T-cell (primary cell): ENCODE data around the gene BEX3. TPM values are rescaled to one million over a fixed set of nuclear protein-coding genes. Genes with fewer than 3 reads are reported as not detected.

ENCODE experiments used
- ATAC-seq, 4 experiments: fragments of 200-7000 bp in 3 of 4; fragments of 150-1000 bp in 1 of 4; cut with Tn5 transposase; replicated peaks in 1 of 4; 1 replicate in 3 of 4; 2 replicates in 1 of 4; pipeline ENCODE4 v1.10.0; 2021; ENCODE audit warnings: moderate library complexity in 3 of 4, mild to moderate bottlenecking in 2 of 4, moderate number of reproducible peaks in 1 of 4
- CTCF ChIA-PET, 2 donors: fragments of 300-600 bp; sonication (Branson Sonifier 250); formaldehyde crosslinking; loops; one replicate each; lab custom pipeline; 2022; ENCODE audit warnings: antibody characterized with exemption in 2 of 2; lab: Charles Lee
- POLR2A ChIA-PET, 2 donors: fragments of 300-600 bp; sonication (Branson Sonifier 250); formaldehyde crosslinking; loops; one replicate each; lab custom pipeline; 2022; ENCODE audit warnings: antibody characterized with exemption in 2 of 2; lab: Charles Lee
- DNase-seq, 35 experiments: peaks; one replicate each; pipeline versions ENCODE4 v3.0.0 to v3.0.0-alpha.2; 2013 to 2023
- H3K27ac ChIP-seq: one replicate; pipeline ENCODE4 v1.5.1; 2013; ENCODE audit warnings: low read length
- H3K27me3 ChIP-seq, 2 experiments: replicated peaks in 1 of 2; 1 replicate in 1 of 2; 2 replicates in 1 of 2; pipeline versions ENCODE4 v1.6.1 to v1.7.0; 2013; ENCODE audit warnings: low read length in 1 of 2, mixed read lengths in 1 of 2; ENCODE audit not compliant: control insufficient read depth in 2 of 2, insufficient read depth in 2 of 2; ENCODE audit errors: extremely low read depth in 1 of 2
- H3K36me3 ChIP-seq, 2 donors: 1 replicate in 1 of 2; 2 replicates in 1 of 2; pipeline versions ENCODE4 v1.6.1 to v1.7.0; 2013; ENCODE audit warnings: low read length in 1 of 2; ENCODE audit not compliant: control insufficient read depth in 2 of 2, insufficient read depth in 1 of 2; ENCODE audit errors: extremely low read depth in 1 of 2
- H3K4me1 ChIP-seq, 2 experiments: 1 replicate in 1 of 2; 2 replicates in 1 of 2; pipeline versions ENCODE4 v1.6.1 to v1.7.0; 2013; ENCODE audit warnings: low read length in 2 of 2, mixed read lengths in 1 of 2; ENCODE audit not compliant: insufficient read depth in 2 of 2, control insufficient read depth in 1 of 2; ENCODE audit errors: extremely low read depth in 1 of 2
- H3K4me3 ChIP-seq, 2 donors: 1 replicate in 1 of 2; 2 replicates in 1 of 2; pipeline versions ENCODE4 v1.5.1 to v1.7.0; 2013; ENCODE audit warnings: mild to moderate bottlenecking in 2 of 2, low read length in 1 of 2, moderate library complexity in 1 of 2; ENCODE audit not compliant: control insufficient read depth in 1 of 2; ENCODE audit errors: extremely low read depth in 1 of 2
- H3K9me3 ChIP-seq: 2 replicates; pipeline ENCODE4 v1.7.0; 2013
- H3K27ac Mint-ChIP-seq, 2 donors: one replicate each; pipeline ENCODE4 v1.8.0; 2020 to 2021; ENCODE audit warnings: mild to moderate bottlenecking in 2 of 2, mixed read lengths in 2 of 2
- H3K27me3 Mint-ChIP-seq, 2 donors: one replicate each; pipeline ENCODE4 v1.8.0; 2021 to 2022; ENCODE audit warnings: mixed read lengths in 2 of 2
- H3K36me3 Mint-ChIP-seq: one replicate; pipeline ENCODE4 v1.8.0; 2021; ENCODE audit warnings: mixed read lengths
- H3K4me1 Mint-ChIP-seq, 3 donors: one replicate each; pipeline ENCODE4 v1.8.0; 2020 to 2022; ENCODE audit warnings: mixed read lengths in 3 of 3, mild to moderate bottlenecking in 1 of 3
- H3K4me3 Mint-ChIP-seq, 3 donors: one replicate each; pipeline ENCODE4 v1.8.0; 2020 to 2022; ENCODE audit warnings: mild to moderate bottlenecking in 3 of 3, mixed read lengths in 3 of 3, moderate library complexity in 3 of 3
- H3K9me3 Mint-ChIP-seq, 3 donors: one replicate each; pipeline ENCODE4 v1.8.0; 2020 to 2022; ENCODE audit warnings: mixed read lengths in 3 of 3
- WGBS: methylation state at CpG from one replicate; pipeline ENCODE4 v1.1.5; 2013; ENCODE audit warnings: missing lambda C conversion rate; ENCODE audit not compliant: insufficient coverage; 5-methylcytosine and 5-hydroxymethylcytosine counted together
- total RNA-seq, 35 experiments: library from RNA in 6 of 35; stranded (reverse) in 6 of 35; fragments of 120-200 nt in 1 of 35; gene quantifications; one replicate each; pipeline versions ENCODE4 v1.2.1 to v1.2.4 and lab custom pipeline; 2013 to 2026

BEX3 gene
- total RNA-seq, 5 donors from 2014 or later (not counting 1 experiment from before 2014, with no cell fraction given), result 17.7 to 41.5 (median 27.7) TPM

DNA sequence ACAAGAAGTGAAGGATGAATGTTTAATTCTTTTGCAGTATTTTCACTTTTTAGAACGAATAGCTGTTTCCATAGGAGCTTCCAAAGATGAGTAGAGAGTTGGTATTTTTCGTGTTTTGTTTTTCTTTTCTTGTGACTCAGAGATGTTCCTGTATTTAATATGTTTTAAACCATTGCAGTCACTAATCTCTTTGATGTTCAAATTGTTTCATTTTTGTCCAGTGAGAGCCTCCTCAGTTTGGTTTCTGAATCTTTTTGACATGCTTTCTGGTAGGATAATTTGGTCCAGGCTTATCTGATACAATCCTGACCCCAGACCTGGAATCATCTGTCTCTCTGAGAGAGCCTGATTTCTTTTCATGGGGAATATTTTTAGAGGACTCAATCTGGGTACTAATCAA lies 41.6 kb downstream of the BEX3 start:
- WGBS, result no CpG with 5 or more reads among the region's 2 CpGs
- DNase-seq (no peak), ATAC-seq (no peak)
- Histone ChIP-seq H3K4me3 (no peak overlapping the region), H3K9me3 (no peaks in the 10 kb centered on the region), H3K27me3 (peaks cover 0 to 6% of the 10 kb centered on the region in 2 experiments), H3K4me1 (no peaks in the 10 kb centered on the region), H3K27ac (no peak overlapping the region), H3K36me3 (no peaks in the 10 kb centered on the region)
- CTCF ChIA-PET, result no interaction called here
- Mint-ChIP-seq H3K4me1 (peaks cover 0 to 8% (median 0%) of the 10 kb centered on the region in 3 donors), H3K9me3 (no peaks in the 10 kb centered on the region), H3K4me3 (no peak overlapping the region), H3K36me3 (no peaks in the 10 kb centered on the region), H3K27me3 (peaks cover 0 to 11% of the 10 kb centered on the region in 2 donors), H3K27ac (no peak overlapping the region)
- POLR2A ChIA-PET, result no interaction called here

DNA sequence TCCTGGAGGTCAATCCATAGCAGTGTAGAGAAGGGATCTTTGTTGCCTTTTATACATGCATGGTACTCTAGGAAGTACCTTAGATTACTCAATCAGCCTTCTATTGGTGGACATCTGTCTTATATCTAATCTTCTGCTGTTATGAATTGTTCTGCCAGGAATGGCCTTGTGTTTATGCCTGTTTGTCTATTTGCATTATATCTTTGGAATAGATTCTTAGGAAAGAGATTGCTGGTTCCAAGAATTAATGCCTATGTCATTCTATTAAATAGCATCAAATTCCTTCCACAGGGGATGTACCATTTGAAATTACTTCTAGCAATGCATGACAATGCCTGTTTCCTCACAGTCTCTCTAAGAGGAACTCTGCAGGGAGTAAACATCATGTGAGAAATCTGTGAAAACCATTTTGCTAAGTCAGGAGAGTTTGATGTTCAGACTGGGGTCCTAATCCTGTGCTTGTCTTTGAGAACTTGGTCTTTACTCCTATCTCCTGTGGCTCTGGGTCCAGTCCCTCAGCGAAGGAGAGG lies 42.5 kb downstream of the BEX3 start:
- no peaks in the 10 kb centered on the region for H3K9me3 ChIP-seq
- Mint-ChIP-seq H3K27me3 (peaks cover 0 to 14% of the 10 kb centered on the region in 2 donors), H3K36me3 (no peaks in the 10 kb centered on the region), H3K4me1 (peaks cover 0 to 8% (median 0%) of the 10 kb centered on the region in 3 donors), H3K4me3 (no peak overlapping the region), H3K9me3 (no peaks in the 10 kb centered on the region), H3K27ac (no peak overlapping the region)
- no peaks in the 10 kb centered on the region for H3K4me1 ChIP-seq
- H3K27ac ChIP-seq, result no peak overlapping the region
- CTCF ChIA-PET, result no interaction called here
- ATAC-seq, result no peak
- H3K4me3 ChIP-seq, result no peak overlapping the region
- H3K36me3 ChIP-seq, result no peaks in the 10 kb centered on the region
- no CpG with 5 or more reads among the region's 1 CpG for WGBS
- DNase-seq, result no peak
- POLR2A ChIA-PET, result no interaction called here
- peaks cover 0 to 6% of the 10 kb centered on the region in 2 experiments for H3K27me3 ChIP-seq

GRCh38 chrX:103423955-103424638 lies 47.8 kb downstream of the BEX3 start:
- Histone ChIP-seq H3K4me3 (no peak overlapping the region), H3K27ac (no peak overlapping the region), H3K27me3 (no peaks in the 10 kb centered on the region), H3K9me3 (no peaks in the 10 kb centered on the region), H3K4me1 (no peaks in the 10 kb centered on the region), H3K36me3 (no peaks in the 10 kb centered on the region)
- ATAC-seq (no peak), DNase-seq (no peak)
- no peaks in the 10 kb centered on the region for H3K9me3 Mint-ChIP-seq
- no peak overlapping the region for H3K27ac Mint-ChIP-seq
- ChIA-PET CTCF (no interaction called here), POLR2A (no interaction called here)
- no peak overlapping the region for H3K4me3 Mint-ChIP-seq
- no peaks in the 10 kb centered on the region for H3K4me1 Mint-ChIP-seq
- WGBS, result no CpG with 5 or more reads among the region's 3 CpGs
- no peaks in the 10 kb centered on the region for H3K36me3 Mint-ChIP-seq
- H3K27me3 Mint-ChIP-seq, result peaks cover 0 to 17% of the 10 kb centered on the region in 2 donors

Other genes with a start within 250 kb of the BEX3 start
- 10 to 100 TPM; 23.8 to 53.6 (median 29.4) TPM for gene BEX4, start 161.4 kb upstream of the BEX3 start, total RNA-seq
- gene TCEAL8, start 121.4 kb upstream of the BEX3 start, total RNA-seq, result 10 to 100 TPM; 13.8 to 25.5 (median 20.4) TPM
- not detected for gene TCEAL5, start 99.8 kb upstream of the BEX3 start, total RNA-seq
- 10 to 100 TPM; 24.0 to 38.3 (median 26.8) TPM for gene BEX2, start 65.5 kb upstream of the BEX3 start, total RNA-seq
- not detected for gene TCEAL7, start 46.3 kb upstream of the BEX3 start, total RNA-seq
- 1 to 10 TPM in 3 of 5 donors, under 1 TPM in 1, not detected in 1; 0.65 to 1.7 (median 1.3) TPM for gene TCEAL9, start 20.0 kb upstream of the BEX3 start, total RNA-seq
- gene RAB40A, start 143.0 kb downstream of the BEX3 start, total RNA-seq, result under 1 TPM in 3 of 5 donors, not detected in 2; 0.07 to 0.18 (median 0.16) TPM
- gene TCEAL4, start 209.0 kb downstream of the BEX3 start, total RNA-seq, result 10 to 100 TPM in 2 of 5 donors, 1 to 10 TPM in 3; 9.4 to 12.4 (median 9.4) TPM
- 1 to 10 TPM; 4.3 to 6.8 (median 5.8) TPM for gene TCEAL3, start 231.4 kb downstream of the BEX3 start, total RNA-seq